GM12878 (cell line): ENCODE data around the gene OXCT2. TPM values are rescaled to one million over a fixed set of nuclear protein-coding genes. Genes with fewer than 3 reads are reported as not detected.
A peak's percentile ranks its signal among the peaks of the same experiment; 100 is the strongest.

Experiments
- CBX3 ChIP-seq: fragments of 200-600 bp; sonication (generic); IDR thresholded peaks from 2 replicates; pipeline ENCODE4 v1.6.1; 2016; ENCODE audit warnings: low read depth, borderline replicate concordance
- CREB1 ChIP-seq: IDR thresholded peaks from 2 replicates; pipeline ENCODE4 v1.6.1; 2012; ENCODE audit warnings: low read depth, mild to moderate bottlenecking, inconsistent platforms
- DPF2 ChIP-seq: fragments of 450-650 bp; IDR thresholded peaks from 2 replicates; pipeline ENCODE4 v1.6.1; 2017; ENCODE audit warnings: mild to moderate bottlenecking
- E4F1 ChIP-seq: fragments of 450-650 bp; IDR thresholded peaks from 2 replicates; pipeline ENCODE4 v1.6.1; 2018; ENCODE audit warnings: borderline replicate concordance, mild to moderate bottlenecking; ENCODE audit not compliant: partially characterized antibody
- ETV6 ChIP-seq, 2 experiments: fragments of 450-650 bp in 1 of 2; IDR thresholded peaks in 1 of 2; conservative IDR thresholded peaks in 1 of 2; 2 replicates each; pipeline ENCODE4 v1.6.1; 2014; ENCODE audit warnings: antibody characterized with exemption in 1 of 2, borderline replicate concordance in 1 of 2, low read depth in 1 of 2, mild to moderate bottlenecking in 1 of 2, moderate library complexity in 1 of 2
- FOXM1 ChIP-seq: IDR thresholded peaks from 2 replicates; pipeline ENCODE4 v1.6.1; 2012; ENCODE audit warnings: low read depth, mild to moderate bottlenecking, inconsistent platforms, low read length, moderate library complexity
- IKZF1 ChIP-seq: fragments of 450-650 bp; conservative IDR thresholded peaks from 2 replicates; pipeline ENCODE4 v1.6.1; 2017; ENCODE audit warnings: antibody characterized with exemption, mild to moderate bottlenecking
- KDM1A ChIP-seq: fragments of 200-600 bp; sonication (generic); IDR thresholded peaks from 2 replicates; pipeline ENCODE4 v1.6.1; 2016; ENCODE audit warnings: borderline replicate concordance
- MEF2A ChIP-seq: IDR thresholded peaks from 2 replicates; pipeline ENCODE4 v1.6.1; 2011; ENCODE audit warnings: low read depth, mild to moderate bottlenecking, low read length, moderate library complexity; ENCODE audit not compliant: insufficient read depth
- MTA2 ChIP-seq: fragments of 450-650 bp; IDR thresholded peaks from 2 replicates; pipeline ENCODE4 v1.6.1; 2016; ENCODE audit warnings: low read depth, mild to moderate bottlenecking, moderate library complexity
- PBX3 ChIP-seq: IDR thresholded peaks from 2 replicates; pipeline ENCODE4 v1.6.1; 2011; ENCODE audit warnings: mild to moderate bottlenecking, low read depth, low read length, moderate library complexity; ENCODE audit not compliant: insufficient replicate concordance
- REST ChIP-seq: IDR thresholded peaks from 2 replicates; pipeline ENCODE4 v1.6.1; 2012; ENCODE audit warnings: mild to moderate bottlenecking, low read depth, low read length
- RUNX3 ChIP-seq: IDR thresholded peaks from 2 replicates; pipeline ENCODE4 v1.6.1; 2012; ENCODE audit warnings: low read length, inconsistent platforms
- SMAD5 ChIP-seq: IDR thresholded peaks from 2 replicates; pipeline ENCODE4 v1.6.1; 2016; ENCODE audit warnings: antibody characterized with exemption, low read depth
- SPI1 ChIP-seq: IDR thresholded peaks from 2 replicates; pipeline ENCODE4 v1.6.1; 2011; ENCODE audit warnings: low read depth, mild to moderate bottlenecking, low read length, moderate library complexity, borderline replicate concordance; ENCODE audit not compliant: insufficient read depth
- YBX1 ChIP-seq: fragments of 450-650 bp; IDR thresholded peaks from 2 replicates; pipeline ENCODE4 v1.6.1; 2016; ENCODE audit warnings: antibody characterized with exemption
- ZBTB4 ChIP-seq: fragments of 450-650 bp; formaldehyde crosslinking; IDR thresholded peaks from 2 replicates; pipeline ENCODE4 v1.4.0; 2022; ENCODE audit warnings: mild to moderate bottlenecking, moderate library complexity
- polyA plus RNA-seq, 11 experiments: library from polyadenylated mRNA; depleted of rRNA in 4 of 11; unstranded in 6 of 11; stranded (reverse) in 5 of 11; fragments of >200 nt; fragmentation: Nextera tagmentation in 4 of 11; fragmentation: Illumina TruSeq in 1 of 11; extraction: Ambion mirVana in 4 of 11; extraction: Trizol in 1 of 11; gene quantifications; 1 replicate in 1 of 11; 2 replicates in 10 of 11; pipeline versions ENCODE4 v1.2.1 to v1.2.3, GENCODE V29; 2011 to 2016; ENCODE audit warnings: inconsistent platforms in 2 of 11, missing spikeins in 2 of 11, low read depth in 1 of 11
- total RNA-seq, 4 experiments: library from RNA; depleted of rRNA in 3 of 4; stranded (reverse); fragments of >200 nt in 3 of 4; fragmentation: Illumina TruSeq in 1 of 4; extraction: Trizol in 1 of 4; gene quantifications; 2 replicates each; pipeline versions ENCODE4 v1.2.1 to v1.2.3, GENCODE V29; 2013 to 2021

OXCT2 gene
- total and polyA plus RNA-seq, 10 of the 15 experiments (the other 5 are each of a cell fraction or from before 2014, with no cell fraction given) = 0.06 to 1.9 (median 0.59) TPM

- no peak for TF ChIP-seq ETV6 (conservative IDR thresholded peaks at IDR 0.05 in 1 of 2, IDR thresholded peaks at IDR 0.05 in 1 of 2; ENCODE audit: borderline replicate concordance in 1 of 2, low read depth in 1 of 2)
- peak; percentile 64 for TF ChIP-seq IKZF1
- TF ChIP-seq RUNX3 = no peak
- TF ChIP-seq DPF2 = no peak
- TF ChIP-seq MEF2A = no peak
- no peak for TF ChIP-seq SMAD5
- no peak for TF ChIP-seq SPI1
- TF ChIP-seq CBX3 = no peak
- no peak for TF ChIP-seq KDM1A
- no peak for TF ChIP-seq CREB1
- TF ChIP-seq MTA2 = no peak
- no peak for TF ChIP-seq YBX1
- TF ChIP-seq ZBTB4 (CRISPR knock-in tag) = no peak
- TF ChIP-seq REST = no peak
- no peak for TF ChIP-seq PBX3
- no peak for TF ChIP-seq E4F1
- TF ChIP-seq FOXM1 = no peak
These were observed 28.8 kb upstream of the OXCT2 start (continued) for GRCh38 chr1:39799770-39800470.
